ENCODE data around the gene CAMTA2. TPM values are rescaled to one million over a fixed set of nuclear protein-coding genes. Genes with fewer than 3 reads are reported as not detected.
A peak's percentile ranks its signal among the peaks of the same experiment; 100 is the strongest.
"Not testable (repeated sequence)": the region's sequence is repeated elsewhere in the genome, so short reads cannot be mapped to it uniquely, and the experiment has no call there.

Gene CAMTA2
- total RNA-seq, 4 donors from 2014 or later: 11.4 to 27.7 (median 21.4) TPM

GRCh38 chr17:5032865-5033264, 45.4 kb upstream of the CAMTA2 start:
- ATAC-seq (ENCODE audit: low FRiP score) (no peak), DNase-seq (ENCODE audit: low spot score) (no peak)
- TF ChIP-seq, protein P1, sequence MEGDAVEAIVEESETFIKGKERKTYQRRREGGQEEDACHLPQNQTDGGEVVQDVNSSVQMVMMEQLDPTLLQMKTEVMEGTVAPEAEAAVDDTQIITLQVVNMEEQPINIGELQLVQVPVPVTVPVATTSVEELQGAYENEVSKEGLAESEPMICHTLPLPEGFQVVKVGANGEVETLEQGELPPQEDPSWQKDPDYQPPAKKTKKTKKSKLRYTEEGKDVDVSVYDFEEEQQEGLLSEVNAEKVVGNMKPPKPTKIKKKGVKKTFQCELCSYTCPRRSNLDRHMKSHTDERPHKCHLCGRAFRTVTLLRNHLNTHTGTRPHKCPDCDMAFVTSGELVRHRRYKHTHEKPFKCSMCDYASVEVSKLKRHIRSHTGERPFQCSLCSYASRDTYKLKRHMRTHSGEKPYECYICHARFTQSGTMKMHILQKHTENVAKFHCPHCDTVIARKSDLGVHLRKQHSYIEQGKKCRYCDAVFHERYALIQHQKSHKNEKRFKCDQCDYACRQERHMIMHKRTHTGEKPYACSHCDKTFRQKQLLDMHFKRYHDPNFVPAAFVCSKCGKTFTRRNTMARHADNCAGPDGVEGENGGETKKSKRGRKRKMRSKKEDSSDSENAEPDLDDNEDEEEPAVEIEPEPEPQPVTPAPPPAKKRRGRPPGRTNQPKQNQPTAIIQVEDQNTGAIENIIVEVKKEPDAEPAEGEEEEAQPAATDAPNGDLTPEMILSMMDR (IDR thresholded peaks at IDR 0.05): no peak

DNA sequence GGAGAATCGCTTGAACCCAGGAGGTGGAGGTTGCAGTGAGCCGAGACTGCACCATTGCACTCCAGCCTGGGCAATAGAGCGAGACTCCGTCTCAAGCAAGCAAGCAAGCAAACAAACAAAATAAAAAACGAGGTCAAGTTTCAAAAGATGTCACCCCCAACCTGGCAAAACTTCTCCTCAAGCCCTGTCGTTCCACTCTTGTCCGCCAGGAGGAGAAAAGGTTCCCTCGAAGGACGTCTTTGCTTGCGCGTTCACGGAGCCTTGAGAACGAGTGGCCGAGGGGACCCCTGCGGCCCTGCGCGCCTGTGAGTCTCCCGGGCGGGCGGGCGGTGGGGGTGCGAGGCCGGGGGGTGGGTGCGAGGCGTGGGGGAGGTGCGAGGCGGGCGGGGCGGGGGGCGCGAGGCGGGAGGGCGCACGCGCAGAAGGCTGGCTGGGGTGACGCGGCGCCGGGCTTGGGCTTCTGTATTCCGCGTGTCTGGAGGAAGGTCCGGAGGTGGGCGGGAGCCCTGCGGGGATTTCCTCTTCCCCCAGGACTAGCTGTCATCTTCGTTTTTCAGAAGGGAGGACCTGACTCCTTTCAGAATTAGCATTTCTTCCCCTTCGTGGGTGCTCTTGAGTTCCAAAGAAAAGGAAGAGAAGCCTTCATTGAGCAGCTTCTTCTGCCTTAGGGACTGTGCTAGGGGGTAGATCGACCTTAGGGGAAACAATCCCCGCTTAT, 44.0 kb upstream of the CAMTA2 start:
- TF ChIP-seq, protein P1 (IDR thresholded peaks at IDR 0.05): peak in 1 of 3 donors; percentile 26
- ATAC-seq (ENCODE audit: low FRiP score) (peak; percentile 77), DNase-seq (ENCODE audit: low spot score) (peak; percentile 79)

DNA sequence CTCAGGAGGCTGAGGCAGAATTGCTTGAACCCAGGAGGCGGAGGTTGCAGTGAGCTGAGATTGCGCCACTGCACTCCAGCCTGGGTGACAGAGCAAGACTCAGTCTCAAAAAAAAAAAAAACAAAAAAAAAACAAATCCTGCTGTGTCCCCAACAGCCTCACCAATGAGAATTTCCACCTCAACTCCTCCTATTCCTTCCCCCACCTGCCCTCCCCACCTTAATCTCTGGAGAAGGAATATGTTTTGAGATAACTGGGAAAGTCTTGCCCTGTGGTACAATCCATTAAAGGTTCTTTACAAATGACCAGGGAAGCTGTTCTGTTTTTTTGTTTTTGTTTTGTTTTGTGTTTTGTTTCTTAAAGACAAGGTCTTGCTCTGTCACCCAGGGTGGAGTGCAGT, 42.7 kb upstream of the CAMTA2 start:
- ATAC-seq (ENCODE audit: low FRiP score); DNase-seq (ENCODE audit: low spot score): not testable (repeated sequence)

- DNase-seq (ENCODE audit: low spot score) (no peak), ATAC-seq (ENCODE audit: low FRiP score) (no peak)
- TF ChIP-seq, protein P1 (IDR thresholded peaks at IDR 0.05): no peak
Measured at GRCh38 chr17:5027916-5028315, 40.4 kb upstream of the CAMTA2 start.

- TF ChIP-seq, protein P1 (IDR thresholded peaks at IDR 0.05): no peak
- ATAC-seq (ENCODE audit: low FRiP score): no peak
- no peak for DNase-seq (ENCODE audit: low spot score)
Measured at GRCh38 chr17:5027299-5027698, 39.8 kb upstream of the CAMTA2 start.

DNA sequence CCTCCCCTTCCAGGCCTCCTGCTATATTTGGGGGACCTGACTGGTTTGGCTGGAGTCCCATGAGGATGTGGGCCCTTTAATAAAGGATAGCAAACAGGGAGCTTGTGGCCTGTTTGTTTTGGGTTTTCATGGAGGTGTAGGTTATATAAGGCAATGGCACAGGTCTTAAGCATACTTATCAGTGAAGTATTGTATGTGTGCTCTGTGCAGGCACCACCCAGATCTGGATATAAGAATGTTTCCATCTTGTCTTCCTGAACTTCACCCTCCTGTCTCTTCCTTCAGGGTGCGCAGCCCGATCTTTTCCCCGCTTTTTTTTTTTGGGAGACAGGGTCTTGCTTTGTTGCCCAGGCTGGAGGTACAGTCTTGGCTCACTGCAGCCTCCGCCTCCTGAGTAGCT, 37.1 kb upstream of the CAMTA2 start:
- TF ChIP-seq, protein P1 (IDR thresholded peaks at IDR 0.05): no peak
- no peak for ATAC-seq (ENCODE audit: low FRiP score)

GRCh38 chr17:5023588-5024147, 36.2 kb upstream of the CAMTA2 start:
- ATAC-seq (ENCODE audit: low FRiP score): no peak

More for the DNA sequence above, 37.1 kb upstream of the CAMTA2 start:
- DNase-seq (ENCODE audit: low spot score): no peak

More at GRCh38 chr17:5023588-5024147, 36.2 kb upstream of the CAMTA2 start:
- DNase-seq (ENCODE audit: low spot score): no peak
- TF ChIP-seq, protein P1 (IDR thresholded peaks at IDR 0.05): no peak
